K562 (cell line): Measurements from ENCODE around the gene ZNF644.

Source experiments
- BRCA1 ChIP-seq, 2 experiments: fragments of 450-650 bp in 1 of 2; sonication (generic) in 1 of 2; formaldehyde crosslinking in 1 of 2; IDR thresholded peaks; 2 replicates each; pipeline versions ENCODE4 v1.5.0 to v1.6.1; 2017 to 2020; ENCODE audit warnings: mild to moderate bottlenecking in 1 of 2, missing genetic modification reagents in 1 of 2
- BRD4 ChIP-seq: fragments of 200-600 bp; sonication (generic); IDR thresholded peaks from 2 replicates; pipeline ENCODE4 v1.6.1; 2017; ENCODE audit warnings: inconsistent platforms
- CREBBP ChIP-seq: IDR thresholded peaks from one replicate; pipeline ENCODE4 v1.6.1; 2012; ENCODE audit warnings: low read depth, mild to moderate bottlenecking, control low read depth, inconsistent platforms, low read length
- HDAC2 ChIP-seq: fragments of 450-650 bp; IDR thresholded peaks from 2 replicates; pipeline ENCODE4 v1.6.1; 2016; ENCODE audit warnings: mild to moderate bottlenecking
- POLR2AphosphoS5 ChIP-seq: IDR thresholded peaks from 2 replicates; pipeline ENCODE4 v1.6.1; 2011; ENCODE audit warnings: mild to moderate bottlenecking, low read depth, low read length, moderate library complexity; ENCODE audit not compliant: control insufficient read depth, insufficient read depth
- RAD21 ChIP-seq, 2 experiments: fragments of 250-450 bp in 1 of 2; fragments of 450-650 bp in 1 of 2; sonication (Bioruptor Pico) in 1 of 2; formaldehyde crosslinking in 1 of 2; IDR thresholded peaks in 1 of 2; conservative IDR thresholded peaks in 1 of 2; 2 replicates each; pipeline versions ENCODE4 v1.4.0 to v1.8.0; 2020 to 2022; ENCODE audit warnings: mild to moderate bottlenecking in 2 of 2, moderate library complexity in 1 of 2
- RB1 ChIP-seq: fragments of 450-650 bp; IDR thresholded peaks from 2 replicates; pipeline ENCODE4 v1.6.1; 2017; ENCODE audit warnings: low read depth, mild to moderate bottlenecking
- RERE ChIP-seq: sonication (generic); formaldehyde crosslinking; IDR thresholded peaks from 2 replicates; pipeline ENCODE4 v1.8.0; 2023; ENCODE audit warnings: missing genetic modification reagents, mild to moderate bottlenecking, borderline replicate concordance
- SP2 ChIP-seq: IDR thresholded peaks from 2 replicates; pipeline ENCODE4 v1.6.1; 2011; ENCODE audit warnings: mild to moderate bottlenecking, low read depth, low read length, moderate library complexity; ENCODE audit not compliant: poor library complexity, severe bottlenecking; ENCODE audit errors: extremely low read depth
- SRF ChIP-seq, 2 experiments: fragments of 250-450, 450-650 bp in 1 of 2; sonication (Bioruptor Pico) in 1 of 2; sonication (generic) in 1 of 2; formaldehyde crosslinking; IDR thresholded peaks; 2 replicates each; pipeline versions ENCODE4 v1.5.0 to v1.5.1; 2020 to 2022; ENCODE audit warnings: mild to moderate bottlenecking in 1 of 2, missing genetic modification reagents in 1 of 2
- TARDBP ChIP-seq: fragments of 450-650 bp; IDR thresholded peaks from 2 replicates; pipeline ENCODE4 v1.6.1; 2016
- ZNF253 ChIP-seq: fragments of 250-450 bp; sonication (Bioruptor Pico); conservative IDR thresholded peaks from 2 replicates; pipeline ENCODE4 v1.6.1; 2021; ENCODE audit warnings: mild to moderate bottlenecking
- ZNF766 ChIP-seq: fragments of 200-800 bp; sonication (Bioruptor generic); conservative IDR thresholded peaks from 2 replicates; pipeline ENCODE4 v1.6.1; 2016; ENCODE audit warnings: missing genetic modification characterization, missing compliant biosample characterization
- TF ChIP-seq, protein P1 (sequence below), 3 experiments: IDR thresholded peaks in 2 of 3; conservative IDR thresholded peaks in 1 of 3; 2 replicates each; pipeline ENCODE4 v1.5.1; 2011 to 2012; ENCODE audit warnings: low read length in 3 of 3, mild to moderate bottlenecking in 3 of 3, control low read depth in 2 of 3, improper control_type of control experiment in 1 of 3, inconsistent platforms in 1 of 3, low read depth in 1 of 3, mixed read lengths in 1 of 3, moderate library complexity in 1 of 3; ENCODE audit not compliant: insufficient read depth in 2 of 3

DNA sequence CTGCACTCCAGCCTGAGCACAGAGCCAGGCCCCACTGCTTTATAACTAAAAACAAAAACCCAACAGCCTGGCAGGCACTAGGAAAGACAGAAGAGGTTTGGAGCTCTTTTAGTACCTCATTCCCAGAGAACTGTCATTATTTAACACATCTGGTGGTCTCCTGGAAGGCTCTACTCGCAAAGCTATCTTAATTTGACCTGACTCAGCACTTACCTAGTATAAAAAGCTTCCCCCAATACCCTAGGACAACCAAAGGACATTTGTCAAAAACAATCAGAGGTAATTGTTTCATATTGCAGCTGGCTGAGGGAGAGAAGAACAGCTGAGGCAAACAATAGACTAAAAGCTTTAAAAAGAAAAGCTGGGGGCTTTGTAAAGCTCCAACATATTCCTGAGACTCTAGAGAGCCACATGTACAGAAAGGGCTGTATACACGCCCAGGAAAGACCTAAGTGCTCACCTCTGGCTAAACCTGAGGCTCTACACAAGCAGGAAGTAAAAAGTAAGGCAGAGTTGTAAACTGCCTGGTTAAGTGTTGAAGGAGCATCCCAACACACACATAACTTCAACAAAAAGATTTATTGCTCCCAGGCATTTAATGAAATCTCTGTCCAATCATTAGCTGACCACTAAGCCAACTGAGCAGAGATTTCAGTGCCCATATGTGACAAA is 25.0 kb downstream of the ZNF644 start:
- TF ChIP-seq RB1 (no peak), CREBBP (no peak), HDAC2 (no peak), RERE (CRISPR knock-in tag) (no peak), ZNF253 (CRISPR knock-in tag) (no peak), BRCA1 (IDR thresholded peaks at IDR 0.05) (no peak), BRCA1 (CRISPR knock-in tag; IDR thresholded peaks at IDR 0.05) (no peak), SP2 (no peak), RAD21 (CRISPR knock-in tag; conservative IDR thresholded peaks at IDR 0.05 in 1 of 2, IDR thresholded peaks at IDR 0.05 in 1 of 2) (no peak), POLR2AphosphoS5 (no peak), SRF (CRISPR knock-in tag; IDR thresholded peaks at IDR 0.05) (no peak), TARDBP (no peak), BRD4 (no peak), ZNF766 (CRISPR knock-in tag) (no peak)
- TF ChIP-seq, protein P1, sequence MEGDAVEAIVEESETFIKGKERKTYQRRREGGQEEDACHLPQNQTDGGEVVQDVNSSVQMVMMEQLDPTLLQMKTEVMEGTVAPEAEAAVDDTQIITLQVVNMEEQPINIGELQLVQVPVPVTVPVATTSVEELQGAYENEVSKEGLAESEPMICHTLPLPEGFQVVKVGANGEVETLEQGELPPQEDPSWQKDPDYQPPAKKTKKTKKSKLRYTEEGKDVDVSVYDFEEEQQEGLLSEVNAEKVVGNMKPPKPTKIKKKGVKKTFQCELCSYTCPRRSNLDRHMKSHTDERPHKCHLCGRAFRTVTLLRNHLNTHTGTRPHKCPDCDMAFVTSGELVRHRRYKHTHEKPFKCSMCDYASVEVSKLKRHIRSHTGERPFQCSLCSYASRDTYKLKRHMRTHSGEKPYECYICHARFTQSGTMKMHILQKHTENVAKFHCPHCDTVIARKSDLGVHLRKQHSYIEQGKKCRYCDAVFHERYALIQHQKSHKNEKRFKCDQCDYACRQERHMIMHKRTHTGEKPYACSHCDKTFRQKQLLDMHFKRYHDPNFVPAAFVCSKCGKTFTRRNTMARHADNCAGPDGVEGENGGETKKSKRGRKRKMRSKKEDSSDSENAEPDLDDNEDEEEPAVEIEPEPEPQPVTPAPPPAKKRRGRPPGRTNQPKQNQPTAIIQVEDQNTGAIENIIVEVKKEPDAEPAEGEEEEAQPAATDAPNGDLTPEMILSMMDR (IDR thresholded peaks at IDR 0.05 in 2 of 3, conservative IDR thresholded peaks at IDR 0.05 in 1 of 3; ENCODE audit: insufficient read depth in 2 of 3, low read depth in 1 of 3, low read length in 3 of 3) = no peak
